Neuronal stem cell (in vitro differentiated cells): ENCODE measurements around the gene NECTIN1.

Experiments used
- DNase-seq: peaks from one replicate; pipeline ENCODE4 v3.0.0-alpha.2; 2013; ENCODE audit warnings: low spot score
- H2AFZ ChIP-seq: one replicate; pipeline ENCODE4 v1.6.1; 2013; ENCODE audit warnings: mild to moderate bottlenecking, low read length, inconsistent platforms
- H2AK5ac ChIP-seq: 2 replicates; pipeline ENCODE4 v1.6.1; 2013; ENCODE audit warnings: low read depth, mild to moderate bottlenecking, inconsistent platforms, low read length, moderate library complexity, mixed read lengths
- H2BK120ac ChIP-seq: 2 replicates; pipeline ENCODE4 v1.6.1; 2013; ENCODE audit warnings: low read depth, mild to moderate bottlenecking, inconsistent platforms, low read length, moderate library complexity, mixed read lengths
- H2BK12ac ChIP-seq: one replicate; pipeline ENCODE4 v1.6.1; 2013; ENCODE audit warnings: low read length, inconsistent platforms
- H2BK15ac ChIP-seq: 2 replicates; pipeline ENCODE4 v1.6.1; 2013; ENCODE audit warnings: mild to moderate bottlenecking, low read length, inconsistent platforms, mixed read lengths
- H2BK5ac ChIP-seq: one replicate; pipeline ENCODE4 v1.6.1; 2013; ENCODE audit warnings: inconsistent platforms, mild to moderate bottlenecking, low read length, moderate library complexity
- H3K14ac ChIP-seq: one replicate; pipeline ENCODE4 v1.6.1; 2013; ENCODE audit warnings: low read length, inconsistent platforms
- H3K18ac ChIP-seq: 2 replicates; pipeline ENCODE4 v1.6.1; 2013; ENCODE audit warnings: low read length, inconsistent platforms
- H3K23ac ChIP-seq: 2 replicates; pipeline ENCODE4 v1.6.1; 2013; ENCODE audit warnings: low read depth, mild to moderate bottlenecking, mixed read lengths, low read length, inconsistent platforms; ENCODE audit not compliant: poor library complexity
- H3K27ac ChIP-seq: replicated peaks from 3 replicates; pipeline ENCODE4 v1.5.1; 2013; ENCODE audit warnings: low read length, inconsistent platforms
- H3K27me3 ChIP-seq, 3 experiments: 2 replicates each; pipeline ENCODE4 v1.6.1; 2013; ENCODE audit warnings: low read length in 3 of 3, mild to moderate bottlenecking in 2 of 3, inconsistent platforms in 1 of 3, low read depth in 1 of 3, mixed read lengths in 1 of 3, moderate library complexity in 1 of 3; ENCODE audit not compliant: control insufficient read depth in 3 of 3, insufficient read depth in 3 of 3
- H3K36me3 ChIP-seq, 2 donors: replicated peaks in 1 of 2; 2 replicates each; pipeline ENCODE4 v1.6.1; 2013; ENCODE audit warnings: low read length in 2 of 2; ENCODE audit not compliant: control insufficient read depth in 2 of 2, insufficient read depth in 2 of 2
- H3K4ac ChIP-seq: 2 replicates; pipeline ENCODE4 v1.6.1; 2013; ENCODE audit warnings: inconsistent platforms, mild to moderate bottlenecking, low read length, moderate library complexity
- H3K4me1 ChIP-seq, 2 donors: 1 replicate in 1 of 2; 2 replicates in 1 of 2; pipeline ENCODE4 v1.6.1; 2013; ENCODE audit warnings: low read length in 2 of 2, low read depth in 1 of 2; ENCODE audit not compliant: control insufficient read depth in 2 of 2, insufficient read depth in 1 of 2
- H3K4me2 ChIP-seq: one replicate; pipeline ENCODE4 v1.6.1; 2013; ENCODE audit warnings: mild to moderate bottlenecking, low read length, inconsistent platforms; ENCODE audit not compliant: insufficient read depth, poor library complexity, severe bottlenecking
- H3K4me3 ChIP-seq, 2 donors: 2 replicates each; pipeline ENCODE4 v1.5.1; 2013; ENCODE audit warnings: low read length in 2 of 2, mild to moderate bottlenecking in 2 of 2, inconsistent platforms in 1 of 2, moderate library complexity in 1 of 2
- H3K79me1 ChIP-seq: one replicate; pipeline ENCODE4 v1.6.1; 2013; ENCODE audit warnings: low read depth, mild to moderate bottlenecking, inconsistent platforms, low read length, moderate library complexity
- H3K9ac ChIP-seq: one replicate; pipeline ENCODE4 v1.6.1; 2013; ENCODE audit warnings: mild to moderate bottlenecking, low read depth, low read length, inconsistent platforms; ENCODE audit not compliant: poor library complexity
- H3K9me3 ChIP-seq, 2 donors: replicated peaks in 1 of 2; 2 replicates each; pipeline versions ENCODE3 to v1.6.1; 2013; ENCODE audit warnings: low read length in 2 of 2, mild to moderate bottlenecking in 2 of 2, inconsistent platforms in 1 of 2, low read depth in 1 of 2, mixed read lengths in 1 of 2, moderate library complexity in 1 of 2; ENCODE audit not compliant: control insufficient read depth in 2 of 2, insufficient read depth in 1 of 2
- H4K8ac ChIP-seq: one replicate; pipeline ENCODE4 v1.6.1; 2013; ENCODE audit warnings: low read depth, mild to moderate bottlenecking, inconsistent platforms, low read length, moderate library complexity
- H4K91ac ChIP-seq: one replicate; pipeline ENCODE4 v1.6.1; 2013; ENCODE audit warnings: low read length, low read depth, mild to moderate bottlenecking, inconsistent platforms; ENCODE audit not compliant: poor library complexity
- WGBS, 2 donors: extraction: QIAGEN DNeasy Blood & Tissue Kit; methylation state at CpG; one replicate each; pipeline ENCODE4 v1.1.7; 2013; ENCODE audit warnings: missing lambda C conversion rate in 2 of 2, mixed read lengths in 1 of 2; ENCODE audit not compliant: insufficient read length in 2 of 2, insufficient replicate concordance in 1 of 2; ENCODE audit errors: extremely low coverage in 2 of 2; 5-methylcytosine and 5-hydroxymethylcytosine counted together

Gene NECTIN1

DNA sequence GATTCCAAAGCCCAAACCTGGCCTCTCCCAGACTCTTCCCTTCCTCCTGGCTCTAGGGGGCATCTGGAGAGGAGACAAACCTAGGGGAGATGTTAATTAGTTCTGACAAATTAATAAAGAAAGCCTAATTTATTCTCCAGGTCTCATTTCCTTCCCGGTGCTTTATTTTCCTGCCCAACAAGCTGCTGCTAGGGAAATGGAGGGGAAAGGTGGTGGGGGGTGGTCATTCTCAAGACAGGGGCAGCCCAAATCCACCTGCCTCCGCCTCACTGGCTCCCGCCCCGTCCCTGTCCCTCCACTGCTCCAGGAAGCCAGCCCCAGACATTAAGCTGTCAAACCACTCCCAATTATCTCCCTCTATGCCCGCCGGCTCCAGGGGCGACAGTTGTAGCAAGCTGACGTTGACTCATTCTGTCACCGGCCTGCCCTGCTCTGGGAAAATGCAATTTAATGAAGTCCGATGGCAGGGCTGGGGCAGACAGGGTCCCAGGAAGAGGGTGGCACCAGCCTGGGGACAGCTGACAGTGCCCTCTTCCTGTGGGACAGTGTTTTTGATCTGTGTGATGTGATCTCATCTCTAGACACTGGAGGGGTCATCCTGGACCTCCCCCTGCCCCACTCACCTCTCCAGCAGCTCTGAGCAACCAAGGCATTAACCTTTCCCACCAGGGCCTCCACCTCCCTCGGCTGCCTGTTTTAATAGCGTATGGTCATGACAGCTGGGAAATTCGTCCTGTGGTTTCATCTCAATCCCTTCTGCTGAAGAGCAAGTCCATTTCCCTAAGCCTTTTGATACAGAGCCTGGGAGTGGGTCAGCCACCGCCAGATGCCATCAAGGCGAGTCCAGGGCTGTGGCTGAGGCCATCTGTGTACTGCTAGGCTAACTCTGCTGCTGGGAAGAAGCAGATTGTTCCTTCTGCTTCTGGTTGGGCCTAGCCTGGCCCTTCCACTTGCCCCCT lies 27.1 kb downstream of the NECTIN1 start:
- Histone ChIP-seq H2AFZ (no peak overlapping the region), H3K27ac (no peak overlapping the region), H4K8ac (no peak overlapping the region), H3K4ac (no peak overlapping the region), H2BK5ac (no peak overlapping the region), H2BK12ac (no peak overlapping the region), H3K4me3 (no peak overlapping the region), H3K9me3 (no peaks in the 10 kb centered on the region), H3K36me3 (peaks cover 0 to 3% of the 10 kb centered on the region in 2 donors), H3K23ac (no peak overlapping the region), H2BK15ac (no peak overlapping the region), H3K14ac (no peak overlapping the region), H3K79me1 (peaks cover 21% of the 10 kb centered on the region), H3K9ac (no peak overlapping the region), H3K4me2 (no peak overlapping the region), H3K4me1 (peaks cover 3 to 13% of the 10 kb centered on the region in 2 donors), H4K91ac (no peak overlapping the region), H2BK120ac (no peak overlapping the region), H2AK5ac (no peak overlapping the region), H3K18ac (no peak overlapping the region), H3K27me3 (no peaks in the 10 kb centered on the region)
- no CpG with 5 or more reads among the region's 15 CpGs for WGBS, 2 donors
- DNase-seq, result no peak

DNA sequence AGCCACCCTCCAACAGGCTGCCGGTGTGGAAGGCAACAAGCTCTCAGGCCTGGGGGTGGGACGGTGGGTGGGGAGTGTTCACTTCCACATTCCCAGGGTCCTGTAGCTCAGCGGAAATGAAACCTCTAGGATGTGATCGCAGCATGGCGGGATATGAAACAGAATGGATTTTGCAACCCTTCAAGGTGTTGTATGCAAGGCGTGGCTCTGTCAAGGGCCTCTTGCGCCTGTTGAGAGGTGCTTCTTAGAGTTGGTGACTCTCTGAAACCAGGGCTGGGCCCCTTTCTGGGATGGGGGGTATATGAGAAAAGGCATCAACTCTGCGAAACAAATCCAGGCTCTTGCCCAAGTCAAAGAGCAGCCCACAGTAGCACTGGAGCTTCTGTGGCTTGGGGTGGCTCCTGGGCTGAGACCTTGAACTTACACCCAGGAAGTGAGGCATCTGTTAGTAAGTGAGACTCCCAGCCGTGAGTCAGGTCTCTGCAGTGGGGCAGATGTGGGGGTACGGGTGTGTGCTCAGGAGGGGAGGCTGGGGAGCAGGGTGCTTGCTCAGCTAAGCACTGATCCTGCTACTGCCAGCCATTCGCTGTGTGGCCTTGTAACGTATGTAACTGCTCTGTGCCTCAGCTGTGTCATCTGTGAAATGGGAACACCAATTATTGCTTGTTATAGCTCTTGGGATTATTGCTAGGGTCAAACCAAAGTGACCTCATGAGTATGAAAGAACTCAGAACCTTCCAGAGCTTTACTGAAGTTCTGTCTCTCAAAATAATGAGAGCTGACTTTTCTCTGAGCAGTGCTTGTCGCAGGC lies 28.3 kb downstream of the NECTIN1 start:
- DNase-seq, result no peak
- Histone ChIP-seq H3K36me3 (peaks cover 0 to 3% of the 10 kb centered on the region in 2 donors), H2BK12ac (no peak overlapping the region), H3K23ac (peak overlapping the region; percentile 73), H3K14ac (no peak overlapping the region), H3K4me3 (no peak overlapping the region), H3K9me3 (no peaks in the 10 kb centered on the region), H3K4me1 (peaks cover 7 to 15% of the 10 kb centered on the region in 2 donors), H2BK5ac (no peak overlapping the region), H3K18ac (no peak overlapping the region), H2AFZ (no peak overlapping the region), H4K8ac (no peak overlapping the region), H3K4me2 (no peak overlapping the region), H3K4ac (no peak overlapping the region), H4K91ac (no peak overlapping the region), H3K27me3 (no peaks in the 10 kb centered on the region), H2BK120ac (no peak overlapping the region), H2BK15ac (no peak overlapping the region), H3K27ac (no peak overlapping the region), H3K79me1 (peaks cover 21% of the 10 kb centered on the region), H3K9ac (no peak overlapping the region), H2AK5ac (no peak overlapping the region)
- no CpG with 5 or more reads among the region's 13 CpGs for WGBS, 2 donors

DNA sequence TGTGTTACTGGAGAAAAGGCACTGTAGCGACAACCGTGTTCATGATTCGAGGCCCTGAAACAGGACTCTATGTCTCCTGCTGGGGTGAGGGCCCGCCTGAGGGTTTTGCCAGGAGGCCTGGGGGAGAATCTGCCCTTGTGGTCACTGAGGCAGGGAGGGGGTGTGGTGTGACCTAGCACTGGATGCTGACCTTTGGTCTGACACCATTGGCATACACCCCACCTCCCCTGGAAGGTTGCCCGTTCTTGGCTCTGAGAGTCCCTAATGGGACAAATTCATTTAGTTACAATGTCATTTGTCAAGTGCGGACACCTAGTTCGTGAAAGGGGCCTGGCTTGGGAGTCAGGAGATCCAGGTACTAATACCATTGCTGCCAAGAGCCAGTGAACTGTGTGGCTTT lies 29.0 kb downstream of the NECTIN1 start:
- no peak overlapping the region for H3K4me2 ChIP-seq
- H2BK12ac ChIP-seq, result no peak overlapping the region
- no peak overlapping the region for H3K9ac ChIP-seq
- no peak overlapping the region for H3K18ac ChIP-seq
- no peak overlapping the region for H3K14ac ChIP-seq
- peaks cover 0 to 3% of the 10 kb centered on the region in 2 donors for H3K36me3 ChIP-seq
- H2BK5ac ChIP-seq, result no peak overlapping the region
- no peak overlapping the region for H4K8ac ChIP-seq
- H3K9me3 ChIP-seq, result no peaks in the 10 kb centered on the region
- no peak overlapping the region for H3K4ac ChIP-seq
- DNase-seq, result no peak
- H3K4me3 ChIP-seq, result no peak overlapping the region
- peaks cover 7 to 17% of the 10 kb centered on the region in 2 donors for H3K4me1 ChIP-seq
- H2BK120ac ChIP-seq, result no peak overlapping the region
- H3K27ac ChIP-seq, result no peak overlapping the region
- H3K79me1 ChIP-seq, result peaks cover 23% of the 10 kb centered on the region
- H2BK15ac ChIP-seq, result no peak overlapping the region
- no peak overlapping the region for H2AK5ac ChIP-seq
- WGBS, 2 donors, result no CpG with 5 or more reads among the region's 7 CpGs
- H2AFZ ChIP-seq, result no peak overlapping the region
- H3K23ac ChIP-seq, result no peak overlapping the region
- no peaks in the 10 kb centered on the region for H3K27me3 ChIP-seq
- H4K91ac ChIP-seq, result no peak overlapping the region

DNA sequence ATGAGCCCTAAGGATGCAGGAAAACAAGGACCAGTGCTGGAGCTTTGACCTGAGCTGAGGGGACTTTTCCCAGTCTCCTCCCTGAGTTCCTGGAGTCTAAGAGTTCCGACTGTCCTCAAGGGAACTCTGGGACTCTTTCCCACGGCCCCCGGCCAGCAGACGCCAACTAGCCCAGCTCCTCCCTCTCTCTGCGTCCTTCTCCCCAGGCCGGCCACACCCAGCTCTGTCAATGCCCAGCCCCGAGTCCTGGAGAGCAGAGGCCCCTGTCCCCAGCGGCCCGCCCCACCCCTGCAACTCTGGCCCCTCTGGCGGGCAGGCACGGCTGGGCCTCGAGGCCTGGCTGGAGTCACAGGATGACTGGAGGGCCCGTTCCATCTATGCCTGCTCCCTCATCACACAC lies 29.8 kb downstream of the NECTIN1 start:
- Histone ChIP-seq H2BK12ac (no peak overlapping the region), H3K18ac (no peak overlapping the region), H3K9me3 (no peaks in the 10 kb centered on the region), H3K79me1 (peaks cover 22% of the 10 kb centered on the region), H3K27ac (no peak overlapping the region), H3K9ac (no peak overlapping the region), H3K4me2 (no peak overlapping the region), H2BK5ac (no peak overlapping the region), H3K4me1 (peaks cover 7 to 19% of the 10 kb centered on the region in 2 donors), H2BK15ac (no peak overlapping the region), H2AK5ac (no peak overlapping the region), H3K14ac (no peak overlapping the region), H2AFZ (no peak overlapping the region), H4K91ac (no peak overlapping the region), H3K27me3 (no peaks in the 10 kb centered on the region), H3K23ac (no peak overlapping the region), H2BK120ac (no peak overlapping the region), H3K4me3 (no peak overlapping the region), H3K36me3 (no peaks in the 10 kb centered on the region), H3K4ac (no peak overlapping the region), H4K8ac (no peak overlapping the region)
- no CpG with 5 or more reads among the region's 13 CpGs for WGBS, 2 donors
- no peak for DNase-seq
